Ovary (tissue), 9 donors: ENCODE data around the gene IFNK. TPM values are rescaled to one million over a fixed set of nuclear protein-coding genes. Genes with fewer than 3 reads are reported as not detected.

Experiments used
- DNase-seq, 5 donors: peaks; one replicate each; pipeline ENCODE4 v3.0.0-alpha.2; 2019 to 2020
- H3K27ac ChIP-seq, 2 donors: fragments of 200-600 bp; one replicate each; pipeline versions ENCODE4 v1.5.1 to v1.8.0; 2019 to 2022
- H3K27me3 ChIP-seq: fragments of 200-600 bp; one replicate; pipeline ENCODE4 v1.8.0; 2022
- H3K36me3 ChIP-seq: fragments of 200-600 bp; sonication (generic); one replicate; pipeline ENCODE4 v1.5.1; 2019
- H3K4me1 ChIP-seq: one replicate; pipeline ENCODE4 v1.8.1; 2013; ENCODE audit warnings: mild to moderate bottlenecking, moderate library complexity; ENCODE audit not compliant: insufficient read depth
- H3K4me3 ChIP-seq: fragments of 200-600 bp; sonication (generic); one replicate; pipeline ENCODE4 v1.5.1; 2017
- H3K9me3 ChIP-seq, 2 donors: fragments of 200-600 bp in 1 of 2; sonication (generic) in 1 of 2; one replicate each; pipeline versions ENCODE4 v1.5.1 to v1.8.1; 2013 to 2019; ENCODE audit warnings: mild to moderate bottlenecking in 1 of 2, moderate library complexity in 1 of 2
- CTCF ChIP-seq, 3 donors: fragments of 450-650 bp in 2 of 3; fragments of 200-600 bp in 1 of 3; IDR thresholded peaks; one replicate each; pipeline versions ENCODE4 v1.5.1 to v1.8.0; 2016 to 2022; ENCODE audit warnings: antibody characterized with exemption in 3 of 3, mild to moderate bottlenecking in 1 of 3
- EP300 ChIP-seq: sonication (generic); formaldehyde crosslinking; IDR thresholded peaks from one replicate; pipeline ENCODE4 v1.6.1; 2017; ENCODE audit warnings: antibody characterized with exemption
- POLR2A ChIP-seq: fragments of 450-650 bp; IDR thresholded peaks from one replicate; pipeline ENCODE4 v1.6.1; 2017; ENCODE audit warnings: antibody characterized with exemption, mild to moderate bottlenecking, moderate library complexity
- WGBS, 3 donors: extraction: QIAGEN DNeasy Blood & Tissue Kit in 1 of 3; methylation state at CpG; one replicate each; pipeline versions ENCODE4 v1.1.5 to v1.1.7; 2013 to 2017; 5-methylcytosine and 5-hydroxymethylcytosine counted together
- intact Hi-C, 4 donors: fragments of 100-400 bp; cut with DNase I; formaldehyde crosslinking; loops; one replicate each; pipeline versions ENCODE4 v1.11.0 to v1.15.1; 2022 to 2023
- polyA plus RNA-seq, 2 donors: library from polyadenylated mRNA; stranded (reverse); fragments of 200-250 nt in 1 of 2; fragments of 350-450 nt in 1 of 2; fragmentation: Illumina TruSeq in 1 of 2; extraction: RNeasy Lipid Tissue Mini Kit (QIAGEN cat#74804) in 1 of 2; gene quantifications; one replicate each; pipeline ENCODE4 v1.2.3, GENCODE V29; 2013 to 2014
- total RNA-seq, 7 donors: library from RNA; depleted of rRNA in 2 of 7; stranded (reverse); fragments of >200 nt in 2 of 7; fragmentation: NEBNext Ultra II Directional in 3 of 7; extraction: Animal tissue kit (Norgen Biotek cat#: 25700) in 3 of 7; gene quantifications; one replicate each; pipeline versions ENCODE4 v1.1.0 to v1.2.4, GENCODE V29; 2016 to 2023
- donor health status: DM: no; HTN: no; CAD: no; lungs with moderate emphysema.
- donor health status: DM: no; HTN: no; CAD: no.
- donor health status: Bipolar disorder and iron deficiency.
- donor health status: DM: yes; HTN: yes; CAD: no.
- donor health status: DM: no; HTN: no; CAD: no.
- donor health status: DM: yes; HTN: yes; CAD: no.

Gene IFNK
- total and polyA plus RNA-seq, 9 donors, result not detected

GRCh38 chr9:27556470-27556869, 32.4 kb downstream of the IFNK start:
- intact Hi-C loops, result no loop called here
- Histone ChIP-seq H3K27ac (no peak overlapping the region), H3K4me3 (no peak overlapping the region), H3K36me3 (no peaks in the 10 kb centered on the region), H3K27me3 (no peaks in the 10 kb centered on the region), H3K9me3 (no peaks in the 10 kb centered on the region), H3K4me1 (no peaks in the 10 kb centered on the region)
- DNase-seq, result no peak
- TF ChIP-seq POLR2A (no peak), EP300 (no peak), CTCF (IDR thresholded peaks at IDR 0.05) (no peak)
- 88 to 93% (median 92%) methylated on average over 8 of the region's 8 CpGs for WGBS, 3 donors

- Histone ChIP-seq H3K4me3 (no peak overlapping the region), H3K36me3 (no peaks in the 10 kb centered on the region), H3K27me3 (no peaks in the 10 kb centered on the region), H3K9me3 (no peaks in the 10 kb centered on the region), H3K27ac (no peak overlapping the region), H3K4me1 (no peaks in the 10 kb centered on the region)
- intact Hi-C loops, result no loop called here
- DNase-seq, result no peak
- no peak for TF ChIP-seq EP300
- no peak for TF ChIP-seq CTCF (IDR thresholded peaks at IDR 0.05)
- no peak for TF ChIP-seq POLR2A
These were observed 34.2 kb downstream of the IFNK start for GRCh38 chr9:27558307-27558706.

GRCh38 chr9:27560457-27560856, 36.4 kb downstream of the IFNK start:
- TF ChIP-seq EP300 (no peak), CTCF (IDR thresholded peaks at IDR 0.05) (no peak), POLR2A (no peak)
- Histone ChIP-seq H3K27ac (no peak overlapping the region), H3K4me3 (no peak overlapping the region), H3K4me1 (no peaks in the 10 kb centered on the region), H3K9me3 (no peaks in the 10 kb centered on the region), H3K27me3 (no peaks in the 10 kb centered on the region), H3K36me3 (no peaks in the 10 kb centered on the region)
- intact Hi-C loops, result no loop called here
- no peak for DNase-seq

GRCh38 chr9:27561685-27562084, 37.6 kb downstream of the IFNK start:
- Histone ChIP-seq H3K27me3 (no peaks in the 10 kb centered on the region), H3K9me3 (no peaks in the 10 kb centered on the region), H3K4me1 (no peaks in the 10 kb centered on the region), H3K4me3 (no peak overlapping the region), H3K36me3 (no peaks in the 10 kb centered on the region), H3K27ac (no peak overlapping the region)
- intact Hi-C loops, result no loop called here
- DNase-seq, result no peak
- no peak for TF ChIP-seq CTCF (IDR thresholded peaks at IDR 0.05)
- no peak for TF ChIP-seq POLR2A
- no peak for TF ChIP-seq EP300
- 86 to 89% (median 87%) methylated on average over 3 of the region's 3 CpGs for WGBS, 3 donors
